GM12872 (cell line): ENCODE results near the gene F8A1.
"Not testable (repeated sequence)": the region's sequence is repeated elsewhere in the genome, so short reads cannot be mapped to it uniquely, and the experiment has no call there.

ENCODE experiments used
- CTCF ChIP-seq: IDR thresholded peaks from 3 replicates; pipeline ENCODE4 v1.5.1; 2011; ENCODE audit warnings: low read depth, mild to moderate bottlenecking, low read length, moderate library complexity; ENCODE audit not compliant: insufficient read depth

The F8A1 gene

GRCh38 chrX:154886069-154886788, at the start of gene F8A1:
Gene F8A1 (plus strand): TSS chrX:154886355. CDS start chrX:154886375, 20 bp downstream.
- not testable (repeated sequence) for TF ChIP-seq CTCF

GRCh38 chrX:154840856-154841255, 45.3 kb upstream of the F8A1 start:
- TF ChIP-seq CTCF = peak; percentile 42; the same call in 2 of the 3 replicates

DNA sequence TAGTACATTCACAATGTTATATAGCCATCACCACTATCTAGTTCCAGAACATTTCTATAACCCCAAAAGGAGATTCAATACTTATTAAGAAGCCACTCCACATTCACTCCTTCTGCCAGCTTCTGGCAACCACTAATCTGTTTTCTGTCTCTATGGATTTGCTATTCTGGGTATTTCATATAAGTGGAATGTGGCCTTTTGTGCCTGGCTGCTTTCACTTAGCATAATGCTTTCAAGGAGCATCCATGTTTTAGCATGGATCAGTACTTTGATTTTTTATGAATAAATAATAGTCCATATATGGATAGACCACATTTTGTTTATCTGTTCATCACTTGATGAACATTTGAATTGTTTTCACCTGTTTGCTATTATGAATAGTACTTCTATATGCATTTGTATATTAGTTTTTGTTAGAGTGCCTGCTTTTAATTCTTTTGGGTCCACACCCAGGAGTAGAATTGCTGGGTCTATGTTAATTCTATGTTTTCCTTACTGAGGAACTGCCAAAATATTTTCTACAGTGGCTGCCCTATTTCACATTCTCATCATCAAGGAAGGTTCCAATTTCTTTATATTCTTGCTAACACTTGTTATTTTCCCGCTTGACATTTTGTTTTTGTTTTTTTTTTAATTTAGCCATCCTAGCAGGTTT, 35.1 kb upstream of the F8A1 start:
- TF ChIP-seq CTCF = no peak

- TF ChIP-seq CTCF = no peak
These were observed 30.9 kb upstream of the F8A1 start for GRCh38 chrX:154855256-154855655.

DNA sequence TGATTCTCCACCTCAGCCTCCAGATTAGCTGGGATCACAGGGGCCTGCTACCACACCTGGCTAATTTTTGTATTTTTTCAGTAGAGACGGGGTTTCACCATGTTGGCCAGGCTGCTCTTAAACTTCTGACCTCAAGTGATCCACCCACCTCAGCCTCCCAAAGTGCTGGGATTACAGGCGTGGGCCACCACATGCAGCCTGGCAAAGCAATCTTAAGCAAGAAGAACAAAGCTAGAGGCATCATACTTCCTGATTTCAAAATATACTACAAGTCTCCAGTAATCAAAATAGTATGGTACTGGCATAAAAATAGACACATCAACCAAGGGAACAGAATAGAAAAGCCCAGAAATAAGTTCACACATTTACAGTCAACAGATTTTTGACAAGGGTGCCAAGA, 12.8 kb upstream of the F8A1 start:
- TF ChIP-seq CTCF = no peak

DNA sequence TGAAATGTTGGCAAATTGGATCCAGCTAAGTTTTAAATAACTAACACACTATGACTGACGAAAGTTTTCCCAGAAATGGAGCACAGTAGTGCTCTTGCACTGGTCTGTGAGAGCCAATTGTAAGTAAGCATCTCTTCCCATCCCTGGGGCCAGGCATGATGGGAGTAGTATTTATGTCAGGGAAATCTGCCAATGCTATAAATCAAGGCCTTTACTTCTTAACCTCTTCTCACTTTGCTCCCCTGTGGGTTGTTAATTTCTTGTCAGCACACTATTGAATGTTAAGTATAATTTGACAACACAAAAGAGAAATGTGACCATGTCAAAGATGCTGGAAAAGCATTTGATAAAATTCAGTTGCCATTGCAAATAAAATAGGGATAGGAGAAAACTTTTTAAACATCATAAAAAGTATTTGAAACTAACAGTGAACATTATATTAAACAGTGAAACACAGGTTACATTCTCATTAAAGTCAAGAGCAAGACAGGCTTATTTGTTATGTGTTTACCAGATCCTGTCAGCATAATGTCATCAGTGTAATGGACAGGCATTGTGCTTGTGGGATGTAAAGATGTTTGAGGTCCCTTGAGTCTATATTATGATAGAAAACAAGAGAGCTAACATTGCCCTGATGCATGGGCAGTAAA, 5.0 kb downstream of the F8A1 start:
- no peak for TF ChIP-seq CTCF

DNA sequence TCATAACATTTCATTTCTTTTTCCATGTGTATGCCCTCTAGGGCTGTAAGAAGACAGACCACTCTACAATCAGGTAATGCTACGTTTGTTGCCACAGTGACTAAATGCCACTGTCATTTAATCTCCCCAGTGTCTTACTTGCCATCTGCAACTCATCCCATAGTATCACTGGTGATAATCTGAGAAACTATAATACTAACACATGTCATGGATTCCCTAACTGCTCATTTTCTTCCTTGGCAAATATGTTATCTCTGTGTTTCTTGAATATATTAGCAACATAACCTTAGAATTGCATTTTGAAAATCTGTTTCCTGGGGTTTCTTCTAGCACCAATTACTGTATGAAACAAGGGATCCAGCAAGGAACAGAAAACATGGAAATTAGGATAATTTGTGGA, 6.1 kb downstream of the F8A1 start:
- no peak for TF ChIP-seq CTCF
